Neural progenitor cell (in vitro differentiated cells): ENCODE measurements around the gene CASP4.

Experiments used
- CTCF ChIP-seq: fragments of 200-600 bp; sonication (generic); IDR thresholded peaks from 2 replicates; pipeline ENCODE4 v1.5.1; 2017; ENCODE audit warnings: antibody characterized with exemption, mild to moderate bottlenecking
- EZH2 ChIP-seq: fragments of 200-600 bp; sonication (generic); IDR thresholded peaks from 2 replicates; pipeline ENCODE4 v1.6.1; 2017; ENCODE audit warnings: antibody characterized with exemption, mild to moderate bottlenecking, moderate library complexity

- no peak for TF ChIP-seq CTCF
- TF ChIP-seq EZH2: no peak
These were observed 60.2 kb downstream of the CASP4 start for GRCh38 chr11:104908186-104908531.
